Measurements from ENCODE around the gene CPD.
"Not testable (repeated sequence)": the region's sequence is repeated elsewhere in the genome, so short reads cannot be mapped to it uniquely, and the experiment has no call there.

Gene CPD

DNA sequence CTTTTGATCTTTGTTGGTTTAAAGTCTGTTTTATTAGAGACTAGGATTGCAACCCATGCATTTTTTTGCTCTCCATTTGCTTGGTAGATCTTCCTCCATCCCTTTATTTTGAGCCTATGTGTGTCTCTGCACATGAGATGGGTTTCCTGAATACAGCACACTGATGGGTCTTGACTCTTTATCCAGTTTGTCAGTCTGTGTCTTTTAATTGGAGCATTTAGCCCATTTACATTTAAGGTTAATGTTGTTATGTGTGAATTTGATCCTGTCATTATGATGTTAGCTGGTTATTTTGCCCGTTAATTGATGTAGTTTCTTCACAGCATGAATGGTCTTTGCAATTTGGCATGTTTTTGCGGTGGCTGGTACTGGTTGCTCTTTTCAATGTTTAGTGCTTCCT lies 31.9 kb downstream of the CPD start:
- H3K27me3 Mint-ChIP-seq, DNase-seq, H3K9me3 Mint-ChIP-seq, CTCF ChIA-PET, H3K27ac Mint-ChIP-seq, H3K36me3 Mint-ChIP-seq, H3K4me3 Mint-ChIP-seq, H3K4me1 Mint-ChIP-seq: not testable (repeated sequence)

DNA sequence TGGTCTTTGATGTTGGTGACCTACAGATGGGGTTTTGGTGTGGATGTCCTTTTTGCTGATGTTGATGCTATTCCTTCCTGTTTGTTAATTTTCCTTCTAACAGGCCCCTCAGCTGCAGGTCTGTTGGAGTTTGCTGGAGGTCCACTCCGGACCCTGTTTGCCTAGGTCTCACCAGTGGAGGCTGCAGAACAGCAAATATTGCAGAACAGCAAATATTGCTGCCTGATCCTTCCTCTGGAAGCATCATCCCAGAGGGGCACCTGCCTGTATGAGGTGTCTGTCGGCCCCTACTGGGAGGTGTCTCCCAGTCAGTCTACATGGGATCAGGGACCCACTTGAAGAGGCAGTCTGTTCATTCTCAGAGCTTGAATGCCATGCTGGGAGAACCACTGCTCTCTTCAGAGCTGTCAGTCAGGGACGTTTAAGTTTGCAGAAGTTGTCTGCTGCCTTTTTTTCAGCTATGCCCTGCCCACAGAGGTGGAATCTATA lies 33.3 kb downstream of the CPD start:
- CTCF ChIA-PET, result interaction anchor here (0.6 kb wide), 1 partner anchor 36 kb away, joined by 3 read pairs; no protein-coding TSS in a partner anchor
- not testable (repeated sequence) for H3K36me3 Mint-ChIP-seq, H3K27me3 Mint-ChIP-seq, H3K4me1 Mint-ChIP-seq, H3K27ac Mint-ChIP-seq, DNase-seq, H3K9me3 Mint-ChIP-seq, H3K4me3 Mint-ChIP-seq

- CTCF ChIA-PET, result no interaction called here
- no peak overlapping the region for H3K27ac Mint-ChIP-seq
- peaks cover 3% of the 10 kb centered on the region for H3K36me3 Mint-ChIP-seq
- H3K4me3 Mint-ChIP-seq, result no peak overlapping the region
- no peaks in the 10 kb centered on the region for H3K9me3 Mint-ChIP-seq
- DNase-seq, result no peak
- no peaks in the 10 kb centered on the region for H3K27me3 Mint-ChIP-seq
- peaks cover 2% of the 10 kb centered on the region for H3K4me1 Mint-ChIP-seq
Observed at GRCh38 chr17:30413109-30413508, 34.4 kb downstream of the CPD start.

DNA sequence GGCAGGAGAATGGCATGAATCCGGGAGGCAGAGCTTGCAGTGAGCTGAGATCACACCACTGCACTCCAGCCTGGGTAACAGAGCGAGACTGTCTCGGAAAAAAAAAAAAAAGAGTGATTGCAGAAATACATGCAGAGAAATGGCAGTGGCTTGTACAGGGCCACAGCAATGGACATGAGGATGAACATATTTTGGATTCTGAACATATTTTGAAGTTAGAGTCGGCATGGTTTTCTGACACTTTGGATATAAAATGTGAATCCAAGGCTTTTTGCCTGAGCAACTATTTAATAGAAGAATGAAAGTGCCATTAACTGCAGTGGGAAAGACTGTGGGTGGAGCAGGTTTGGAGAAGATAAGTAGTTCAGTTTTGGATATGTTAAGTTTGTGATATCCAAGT lies 35.8 kb downstream of the CPD start:
- Mint-ChIP-seq H3K9me3 (no peaks in the 10 kb centered on the region), H3K4me1 (peaks cover 2% of the 10 kb centered on the region), H3K27me3 (no peaks in the 10 kb centered on the region), H3K27ac (no peak overlapping the region), H3K36me3 (peaks cover 3% of the 10 kb centered on the region), H3K4me3 (no peak overlapping the region)
- no peak for DNase-seq
- CTCF ChIA-PET, result no interaction called here

DNA sequence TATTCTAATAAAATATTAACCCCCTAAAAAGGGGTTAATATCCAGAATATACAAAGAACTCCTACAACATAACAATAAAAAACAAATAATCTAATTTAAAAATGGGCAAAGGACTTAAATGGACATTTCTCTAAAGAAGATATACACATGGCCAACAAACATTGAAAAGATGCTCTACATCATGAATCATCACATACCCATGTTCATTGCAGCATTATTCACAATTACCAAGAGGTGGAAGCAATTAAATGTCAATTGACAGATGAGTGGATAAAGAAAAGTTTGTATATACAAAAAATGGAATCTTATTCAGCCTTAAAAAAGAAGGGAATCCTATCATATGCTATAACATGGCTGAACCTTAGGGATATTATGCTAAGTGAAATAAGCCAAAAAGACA lies 36.8 kb downstream of the CPD start:
- Mint-ChIP-seq H3K4me3 (no peak overlapping the region), H3K4me1 (peaks cover 2% of the 10 kb centered on the region), H3K36me3 (peaks cover 3% of the 10 kb centered on the region), H3K27ac (no peak overlapping the region), H3K9me3 (no peaks in the 10 kb centered on the region), H3K27me3 (no peaks in the 10 kb centered on the region)
- CTCF ChIA-PET, result no interaction called here
- no peak for DNase-seq

DNA sequence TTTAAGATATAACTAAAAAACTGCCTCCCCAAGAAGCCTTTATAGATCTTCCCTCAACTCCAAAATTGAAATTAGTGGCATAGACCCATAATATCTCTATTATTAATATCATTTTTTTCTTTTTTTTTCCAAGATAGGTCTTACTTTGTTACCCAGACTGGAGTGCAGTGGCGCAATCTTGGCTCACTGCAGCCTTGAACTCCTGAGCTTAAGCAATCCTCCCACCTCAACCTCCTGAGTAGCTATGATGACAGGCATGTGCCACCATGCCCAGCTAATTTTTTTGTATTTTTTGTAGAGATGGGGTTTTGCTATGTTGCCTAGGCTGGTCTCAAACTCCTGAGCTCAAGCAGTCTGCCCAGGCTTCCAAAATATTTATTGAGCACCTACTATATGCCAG lies 39.3 kb downstream of the CPD start:
- H3K36me3 Mint-ChIP-seq, result peaks cover 11% of the 10 kb centered on the region
- CTCF ChIA-PET, result interaction anchor here (0.7 kb wide), 1 partner anchor 899 kb away, joined by 3 read pairs; no protein-coding TSS in a partner anchor
- not testable (repeated sequence) for H3K9me3 Mint-ChIP-seq, H3K4me3 Mint-ChIP-seq, H3K27ac Mint-ChIP-seq, H3K4me1 Mint-ChIP-seq, H3K27me3 Mint-ChIP-seq, DNase-seq

DNA sequence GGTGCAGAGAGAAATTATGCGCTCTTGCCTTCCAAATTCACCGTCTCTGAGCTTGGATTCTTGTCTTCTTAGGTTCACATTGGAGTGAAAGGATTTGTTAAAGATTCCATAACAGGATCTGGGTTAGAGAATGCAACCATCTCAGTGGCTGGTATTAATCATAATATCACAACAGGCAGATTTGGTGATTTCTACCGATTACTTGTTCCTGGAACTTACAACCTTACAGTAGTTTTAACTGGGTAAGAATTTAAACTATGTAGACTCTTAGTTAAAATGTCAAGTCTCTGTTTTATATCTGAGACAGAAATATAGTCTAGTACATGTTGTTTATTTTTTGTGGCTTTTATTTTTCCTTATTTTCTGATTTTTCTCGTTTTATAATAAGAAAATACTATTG lies 42.9 kb downstream of the CPD start:
- no peak overlapping the region for H3K27ac Mint-ChIP-seq
- H3K4me3 Mint-ChIP-seq, result no peak overlapping the region
- no peaks in the 10 kb centered on the region for H3K27me3 Mint-ChIP-seq
- peaks cover 22% of the 10 kb centered on the region for H3K36me3 Mint-ChIP-seq
- DNase-seq, result no peak
- H3K4me1 Mint-ChIP-seq, result no peaks in the 10 kb centered on the region
- CTCF ChIA-PET, result interaction anchor here (1.0 kb wide), 1 partner anchor 82 kb away, joined by 3 read pairs; no protein-coding TSS in a partner anchor
- H3K9me3 Mint-ChIP-seq, result no peaks in the 10 kb centered on the region

DNA sequence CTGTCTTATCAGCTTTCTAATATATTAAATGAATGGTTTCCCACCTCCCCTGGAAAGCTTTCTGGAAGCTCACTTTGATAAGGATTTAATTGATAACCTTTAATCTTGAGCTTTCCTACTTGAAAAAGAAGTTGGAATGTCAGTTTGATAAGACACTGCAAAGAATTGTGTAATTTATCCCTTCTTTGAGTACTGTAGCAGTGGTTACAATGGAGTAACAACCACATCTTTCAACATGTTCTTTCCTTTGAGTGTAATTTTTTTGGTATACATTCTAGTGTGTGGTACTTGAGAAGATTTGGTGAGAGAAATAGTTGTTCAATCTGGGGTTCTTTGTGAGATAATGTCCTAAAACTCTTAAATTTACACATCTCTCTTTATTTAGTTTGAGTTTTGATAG lies 43.4 kb downstream of the CPD start:
- CTCF ChIA-PET, result interaction anchor here (1.0 kb wide), 1 partner anchor 83 kb away, joined by 3 read pairs; no protein-coding TSS in a partner anchor
- Mint-ChIP-seq H3K4me1 (no peaks in the 10 kb centered on the region), H3K4me3 (no peak overlapping the region), H3K27me3 (no peaks in the 10 kb centered on the region), H3K9me3 (no peaks in the 10 kb centered on the region), H3K36me3 (peaks cover 22% of the 10 kb centered on the region), H3K27ac (no peak overlapping the region)
- DNase-seq, result no peak

DNA sequence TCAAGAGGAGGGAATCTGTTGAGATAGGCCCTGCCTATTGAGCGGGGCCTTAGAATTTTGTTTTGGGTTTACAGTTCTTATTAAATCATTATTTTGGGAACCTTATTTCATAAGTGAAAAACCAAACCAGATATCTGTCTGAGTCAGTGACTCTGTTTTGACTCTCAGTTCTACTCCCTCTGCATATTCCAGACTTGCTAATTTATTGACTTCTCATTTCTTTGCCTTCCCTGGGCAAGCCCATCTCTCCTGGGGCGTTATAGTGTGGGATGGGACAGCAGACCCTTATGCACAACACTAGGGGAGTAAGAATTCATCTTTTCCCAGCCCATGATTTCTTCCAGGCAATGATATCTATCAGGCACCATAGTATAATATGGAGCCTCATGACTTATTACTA lies 45.7 kb downstream of the CPD start:
- no peak overlapping the region for H3K4me3 Mint-ChIP-seq
- CTCF ChIA-PET, result no interaction called here
- H3K27ac Mint-ChIP-seq, result no peak overlapping the region
- H3K27me3 Mint-ChIP-seq, result no peaks in the 10 kb centered on the region
- peaks cover 26% of the 10 kb centered on the region for H3K36me3 Mint-ChIP-seq
- no peaks in the 10 kb centered on the region for H3K9me3 Mint-ChIP-seq
- H3K4me1 Mint-ChIP-seq, result no peaks in the 10 kb centered on the region
- DNase-seq, result no peak

DNA sequence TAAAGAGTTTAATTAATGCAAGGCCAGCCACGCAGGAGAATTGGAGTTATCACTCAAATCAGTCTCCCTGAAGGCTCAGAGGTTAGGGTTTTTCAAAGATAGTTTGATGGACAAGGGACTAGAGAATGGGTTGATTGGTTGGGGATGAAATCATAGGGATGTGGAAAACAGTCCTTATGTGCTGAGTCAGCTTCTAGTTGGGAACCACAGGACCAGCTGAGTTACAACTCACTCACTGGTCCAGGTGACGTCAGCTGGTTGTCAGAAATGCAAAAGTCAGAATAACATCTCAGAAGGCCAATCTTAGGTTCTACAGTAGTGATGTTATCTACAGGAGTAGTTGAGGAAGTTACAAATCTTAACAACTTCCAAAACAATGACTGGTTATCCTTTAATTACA lies 47.6 kb downstream of the CPD start:
- Mint-ChIP-seq H3K4me1 (no peaks in the 10 kb centered on the region), H3K27me3 (no peaks in the 10 kb centered on the region), H3K9me3 (no peaks in the 10 kb centered on the region), H3K36me3 (peaks cover 23% of the 10 kb centered on the region), H3K4me3 (no peak overlapping the region), H3K27ac (no peak overlapping the region)
- CTCF ChIA-PET, result no interaction called here
- DNase-seq, result no peak

DNA sequence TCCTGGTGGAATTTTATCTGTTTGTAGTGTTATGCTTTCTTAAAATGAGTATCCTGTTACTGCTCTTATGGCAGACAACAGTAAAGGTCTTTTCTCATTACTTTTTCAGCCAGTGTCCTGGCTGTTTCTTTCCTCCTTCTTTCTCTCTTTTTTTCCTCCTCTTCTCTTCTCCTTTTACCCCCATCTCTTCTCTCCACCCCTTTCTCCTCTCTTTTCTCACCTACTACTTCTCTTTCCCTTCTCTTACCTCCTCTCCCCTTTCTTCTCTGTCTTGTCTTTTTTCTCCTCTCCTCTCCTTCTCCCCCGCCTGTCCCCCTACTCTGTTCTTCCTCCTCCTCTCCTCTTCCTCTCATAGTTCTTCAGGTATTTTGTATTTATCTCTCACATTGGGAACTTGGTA lies 48.9 kb downstream of the CPD start:
- Mint-ChIP-seq H3K4me3 (no peak overlapping the region), H3K4me1 (no peaks in the 10 kb centered on the region), H3K9me3 (no peaks in the 10 kb centered on the region), H3K27ac (no peak overlapping the region), H3K27me3 (no peaks in the 10 kb centered on the region), H3K36me3 (peaks cover 21% of the 10 kb centered on the region)
- CTCF ChIA-PET, result no interaction called here
- no peak for DNase-seq

DNA sequence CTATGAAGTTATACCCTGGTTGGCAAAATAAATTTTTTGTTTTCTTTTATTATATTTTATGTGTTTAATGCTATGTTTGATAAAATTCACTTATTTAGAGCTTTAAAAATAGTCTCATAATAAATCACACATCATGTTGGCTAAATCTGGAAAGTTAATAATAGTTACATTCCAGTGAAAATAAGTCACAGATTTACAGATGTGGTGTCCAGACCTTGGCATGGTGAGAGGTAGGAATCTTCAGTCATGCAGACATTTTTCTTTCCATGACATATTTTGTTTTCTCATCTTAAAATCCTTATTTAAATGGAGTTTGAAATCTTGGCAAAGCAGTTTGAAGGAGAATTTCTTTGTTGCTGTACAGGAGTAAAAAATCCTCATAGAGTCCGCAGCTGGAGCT lies 50.4 kb downstream of the CPD start:
- Mint-ChIP-seq H3K27me3 (no peaks in the 10 kb centered on the region), H3K27ac (no peak overlapping the region), H3K4me3 (no peak overlapping the region), H3K9me3 (no peaks in the 10 kb centered on the region), H3K4me1 (no peaks in the 10 kb centered on the region), H3K36me3 (peaks cover 25% of the 10 kb centered on the region)
- CTCF ChIA-PET, result no interaction called here
- no peak for DNase-seq

DNA sequence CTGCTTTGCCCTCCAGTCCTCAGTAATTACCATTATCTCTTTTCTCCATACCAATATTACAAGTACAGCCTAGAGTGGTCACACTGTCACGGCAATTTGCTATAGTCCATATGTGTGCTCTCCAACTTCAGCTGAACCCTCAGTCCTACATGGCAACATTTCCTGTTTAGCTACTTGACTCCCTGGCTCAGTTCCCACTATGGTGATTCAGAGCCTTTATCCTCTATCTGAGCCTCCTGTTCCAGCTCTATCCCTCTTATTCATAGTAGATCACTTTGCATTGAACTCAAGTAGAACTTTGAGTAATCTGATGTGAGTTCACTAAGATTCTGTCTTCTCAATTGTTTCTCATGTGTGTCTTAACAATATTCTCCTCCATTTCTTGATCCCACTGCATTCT lies 54.8 kb downstream of the CPD start:
- H3K9me3 Mint-ChIP-seq, result no peaks in the 10 kb centered on the region
- CTCF ChIA-PET, result no interaction called here
- no peak overlapping the region for H3K4me3 Mint-ChIP-seq
- H3K27ac Mint-ChIP-seq, result no peak overlapping the region
- H3K4me1 Mint-ChIP-seq, result no peaks in the 10 kb centered on the region
- no peak for DNase-seq
- H3K27me3 Mint-ChIP-seq, result no peaks in the 10 kb centered on the region
- peaks cover 25% of the 10 kb centered on the region for H3K36me3 Mint-ChIP-seq

DNA sequence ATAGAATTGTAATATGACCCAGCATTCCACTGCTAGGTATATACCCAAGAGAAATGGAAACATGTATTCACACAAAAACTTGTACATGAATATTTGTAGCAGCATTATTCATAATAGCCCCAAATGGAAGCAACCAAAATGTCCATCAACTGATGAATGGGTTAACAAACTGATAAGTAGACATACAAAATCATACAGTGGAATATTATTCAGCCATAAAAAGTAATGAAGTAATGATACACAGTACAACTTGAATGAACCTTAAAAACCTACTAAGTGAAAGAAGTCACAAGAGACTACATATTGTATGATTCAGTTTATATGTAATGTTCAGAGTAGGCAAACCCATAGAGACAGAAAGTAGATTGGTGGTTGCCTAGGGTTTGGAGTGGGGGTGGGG lies 58.0 kb downstream of the CPD start:
- H3K27me3 Mint-ChIP-seq, result no peaks in the 10 kb centered on the region

DNA sequence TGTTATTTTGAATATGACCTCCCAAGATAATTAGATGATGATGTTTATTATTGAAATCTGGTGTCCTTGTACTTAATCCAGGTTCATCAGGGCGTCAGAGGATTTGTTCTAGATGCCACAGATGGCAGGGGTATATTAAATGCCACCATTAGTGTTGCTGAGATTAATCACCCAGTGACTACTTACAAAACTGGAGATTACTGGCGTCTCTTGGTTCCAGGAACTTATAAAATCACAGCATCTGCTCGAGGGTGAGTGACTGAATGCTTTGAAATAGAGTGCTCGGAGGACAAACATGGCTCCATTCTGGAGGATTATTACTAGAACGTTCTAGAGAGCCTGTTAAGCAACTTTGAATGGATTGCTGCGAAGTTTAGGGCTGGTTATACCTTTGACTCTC lies 65.0 kb downstream of the CPD start:
- H3K9me3 Mint-ChIP-seq, result no peaks in the 10 kb centered on the region
- H3K4me1 Mint-ChIP-seq, result no peaks in the 10 kb centered on the region
- CTCF ChIA-PET, result no interaction called here
- no peak for DNase-seq
- H3K27me3 Mint-ChIP-seq, result no peaks in the 10 kb centered on the region
- H3K4me3 Mint-ChIP-seq, result no peak overlapping the region
- peaks cover 24% of the 10 kb centered on the region for H3K36me3 Mint-ChIP-seq
- no peak overlapping the region for H3K27ac Mint-ChIP-seq

More for the DNA sequence above, 58.0 kb downstream of the CPD start:
- Mint-ChIP-seq H3K4me1 (no peaks in the 10 kb centered on the region), H3K27ac (no peak overlapping the region), H3K4me3 (no peak overlapping the region), H3K36me3 (peaks cover 23% of the 10 kb centered on the region), H3K9me3 (no peaks in the 10 kb centered on the region)
- CTCF ChIA-PET, result no interaction called here
- DNase-seq, result no peak

GRCh38 chr17:30446640-30447039 lies 67.9 kb downstream of the CPD start:
- DNase-seq, H3K4me1 Mint-ChIP-seq, H3K27ac Mint-ChIP-seq, H3K4me3 Mint-ChIP-seq, H3K27me3 Mint-ChIP-seq, CTCF ChIA-PET, H3K9me3 Mint-ChIP-seq: not testable (repeated sequence)
- peaks cover 30% of the 10 kb centered on the region for H3K36me3 Mint-ChIP-seq

Measured in activated naive CD4-positive, alpha-beta T cell treated with anti-CD3 and anti-CD28 coated beads, Interleukin-2, amount 10 ng/mL, durations not matched to agents 7 days and 5 days (primary cell).